Raji (cell line): Measurements from ENCODE around the gene TAS1R1.

ENCODE experiments used
- POLR2A ChIP-seq: IDR thresholded peaks from 2 replicates; pipeline ENCODE4 v1.6.1; 2011; ENCODE audit warnings: low read depth, low read length, control low read depth; ENCODE audit not compliant: insufficient read depth

The TAS1R1 gene

DNA sequence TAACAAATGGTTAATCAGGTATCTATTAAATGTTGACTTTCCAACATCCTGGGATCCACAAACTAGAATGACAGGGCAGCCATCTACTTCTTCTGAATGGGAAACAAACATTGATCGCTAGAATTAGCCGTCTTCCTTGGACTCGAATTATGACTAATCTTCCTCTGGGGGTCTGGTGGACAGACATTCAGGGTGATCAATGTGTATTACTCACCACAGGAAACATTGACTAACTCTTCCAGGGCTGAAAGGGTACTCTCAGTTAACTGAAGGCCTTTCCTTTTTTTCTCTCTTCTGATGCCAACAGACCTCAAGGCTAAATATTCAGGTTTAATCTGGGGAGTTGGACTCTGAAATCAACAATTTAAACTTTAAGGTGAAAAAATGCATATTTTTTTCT lies 10.3 kb upstream of the TAS1R1 start:
- no peak for TF ChIP-seq POLR2A

DNA sequence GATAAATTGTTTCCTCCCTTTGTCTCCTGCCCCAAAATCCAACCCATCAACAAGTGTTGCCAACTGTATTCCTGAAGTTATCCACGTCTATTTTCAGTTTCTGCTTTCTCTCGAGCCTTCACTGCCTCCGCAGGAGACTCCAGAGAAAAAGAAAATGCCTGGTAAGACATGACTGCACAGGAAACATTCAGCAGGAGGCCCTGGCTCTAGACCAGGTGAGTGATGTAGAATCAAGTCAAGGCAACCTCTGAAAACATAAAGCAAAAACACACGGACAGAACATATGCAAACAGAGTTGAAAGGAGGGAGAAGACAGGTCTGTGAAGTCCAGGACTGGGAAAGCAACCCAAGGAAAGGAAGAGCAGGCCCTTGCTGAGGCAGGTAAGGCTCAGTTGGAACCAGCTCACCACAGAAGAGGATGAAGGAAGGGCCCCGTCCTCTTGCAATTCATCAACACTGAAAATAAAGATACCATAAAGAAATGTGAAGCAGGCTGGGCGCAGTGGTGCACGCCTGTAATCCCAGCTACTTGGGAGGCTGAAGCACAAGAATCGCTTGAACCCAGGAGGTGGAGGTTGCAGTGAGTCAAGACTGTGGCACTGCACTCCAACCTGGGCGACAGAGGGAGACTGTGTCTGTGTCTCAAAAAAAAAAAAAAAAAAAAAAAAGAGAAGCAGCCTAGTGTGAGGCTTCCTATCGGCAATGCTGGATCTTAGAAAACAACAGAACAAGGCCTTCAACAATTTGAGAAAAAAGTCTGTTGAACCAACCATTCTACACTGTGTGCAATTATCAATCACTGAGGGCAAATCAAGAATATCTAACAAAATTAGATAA lies 9.6 kb upstream of the TAS1R1 start:
- TF ChIP-seq POLR2A = no peak

DNA sequence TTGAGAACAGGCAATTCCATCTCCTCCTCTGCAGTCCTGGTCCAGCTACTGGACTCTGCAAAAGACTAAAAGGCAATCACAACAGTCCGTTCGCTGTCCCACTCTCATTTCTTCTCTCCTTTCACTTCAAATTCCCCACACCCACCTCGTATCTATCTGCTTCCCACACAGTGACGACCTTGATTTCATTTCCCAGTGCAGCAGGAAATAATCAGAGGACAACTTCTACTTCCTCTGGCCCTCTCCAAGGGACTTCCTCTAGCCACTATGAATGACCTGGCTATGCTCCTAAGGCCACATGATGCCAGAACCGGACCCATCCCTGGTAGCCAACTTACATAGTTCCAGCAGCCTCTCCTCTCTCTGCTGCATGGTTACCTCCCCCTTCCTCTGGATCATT lies 8.8 kb upstream of the TAS1R1 start:
- no peak for TF ChIP-seq POLR2A

DNA sequence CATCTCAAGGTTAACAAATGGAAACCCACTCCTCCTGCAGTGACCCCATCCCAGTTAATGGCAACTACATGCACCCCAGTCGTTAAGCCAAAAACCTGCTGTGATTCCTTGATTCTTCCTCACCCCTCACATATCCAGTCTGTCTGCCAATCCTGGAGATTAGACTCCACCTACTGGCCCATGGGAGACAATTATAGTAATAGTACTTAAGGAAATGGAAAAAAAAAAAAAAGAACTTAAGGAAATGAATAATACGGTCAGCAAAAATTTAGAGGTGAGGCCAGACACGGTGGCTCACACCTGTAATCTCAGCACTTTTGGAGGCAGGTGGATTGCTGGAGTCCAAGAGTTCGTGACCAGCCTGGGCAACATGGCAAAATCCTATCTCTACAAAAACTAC lies 7.8 kb upstream of the TAS1R1 start:
- no peak for TF ChIP-seq POLR2A

DNA sequence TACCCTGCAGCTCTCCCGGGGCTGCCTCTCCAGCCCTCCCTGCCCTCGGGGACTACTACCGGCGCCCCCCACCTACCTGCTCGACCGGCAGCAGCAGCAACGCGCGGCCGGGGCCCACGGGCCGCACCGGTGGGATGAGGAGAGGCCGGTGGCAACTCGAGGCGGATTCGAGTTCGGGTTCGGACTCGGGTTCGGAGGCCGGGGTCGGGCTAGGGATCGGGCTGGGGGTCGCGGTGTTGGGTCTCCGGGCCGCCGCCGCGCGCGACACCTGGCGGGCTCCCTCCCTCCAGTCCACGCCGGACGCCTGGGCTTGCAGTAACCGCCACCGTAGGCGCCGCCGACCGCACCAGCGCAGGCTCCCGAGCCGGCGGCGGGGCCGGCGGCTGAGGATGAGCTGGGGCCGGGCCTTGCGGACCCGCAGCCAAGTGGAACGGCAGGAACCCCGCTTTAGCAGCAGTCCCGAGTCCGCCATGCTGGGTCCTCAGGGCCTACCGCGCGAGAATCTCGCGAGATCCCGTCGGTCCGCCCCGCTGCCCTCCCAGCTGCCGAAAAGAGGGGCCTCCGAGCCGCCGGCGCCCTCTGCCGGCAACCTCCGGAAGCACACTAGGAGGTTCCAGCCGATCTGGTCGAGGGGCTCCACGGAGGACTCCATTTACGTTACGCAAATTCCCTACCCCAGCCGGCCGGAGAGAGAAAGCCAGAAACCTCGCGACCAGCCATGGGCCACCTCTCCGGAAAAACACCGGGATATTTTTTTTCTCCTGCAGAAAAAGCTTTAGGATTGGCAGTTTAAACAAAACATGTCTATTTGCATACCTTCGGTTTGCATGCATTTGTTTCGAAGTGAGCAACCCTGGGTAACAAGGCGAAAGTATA lies 838 bp upstream of the TAS1R1 start, which contains the start of gene NOL9:
NOL9 (minus strand) TSS at position 483 of the 876 bp plus-strand sequence; CDS start at position 472, 11 bp downstream.
- peak; percentile 94 for TF ChIP-seq POLR2A

- TF ChIP-seq POLR2A = no peak
Measured at GRCh38 chr1:6557597-6557996, 2.5 kb downstream of the TAS1R1 start.

- TF ChIP-seq POLR2A = no peak
Measured at GRCh38 chr1:6560267-6560666, 5.2 kb downstream of the TAS1R1 start.

DNA sequence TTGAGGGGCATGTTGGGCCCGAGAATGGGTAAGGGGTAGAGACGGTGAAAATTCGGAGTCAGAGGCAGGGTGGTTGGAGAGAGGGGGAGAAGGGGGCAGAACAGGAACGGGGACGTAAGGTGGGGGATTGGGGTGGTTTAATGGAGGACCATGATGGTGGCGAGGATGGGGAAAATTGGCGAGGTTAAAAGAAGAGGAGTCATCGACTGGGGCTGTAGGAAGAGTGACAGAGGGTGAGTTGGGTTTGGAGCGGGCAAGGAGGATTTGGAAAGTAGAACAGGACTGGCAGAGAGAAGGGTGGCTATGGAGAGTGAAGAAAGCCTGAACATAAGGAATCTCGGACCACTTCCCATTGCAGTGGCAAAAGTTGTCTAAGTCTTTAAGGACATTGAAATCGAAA lies 13.9 kb downstream of the TAS1R1 start:
- TF ChIP-seq POLR2A = no peak

GRCh38 chr1:6570100-6570499 lies 15.0 kb downstream of the TAS1R1 start:
- TF ChIP-seq POLR2A = no peak

GRCh38 chr1:6570987-6571386 lies 15.9 kb downstream of the TAS1R1 start:
- no peak for TF ChIP-seq POLR2A

DNA sequence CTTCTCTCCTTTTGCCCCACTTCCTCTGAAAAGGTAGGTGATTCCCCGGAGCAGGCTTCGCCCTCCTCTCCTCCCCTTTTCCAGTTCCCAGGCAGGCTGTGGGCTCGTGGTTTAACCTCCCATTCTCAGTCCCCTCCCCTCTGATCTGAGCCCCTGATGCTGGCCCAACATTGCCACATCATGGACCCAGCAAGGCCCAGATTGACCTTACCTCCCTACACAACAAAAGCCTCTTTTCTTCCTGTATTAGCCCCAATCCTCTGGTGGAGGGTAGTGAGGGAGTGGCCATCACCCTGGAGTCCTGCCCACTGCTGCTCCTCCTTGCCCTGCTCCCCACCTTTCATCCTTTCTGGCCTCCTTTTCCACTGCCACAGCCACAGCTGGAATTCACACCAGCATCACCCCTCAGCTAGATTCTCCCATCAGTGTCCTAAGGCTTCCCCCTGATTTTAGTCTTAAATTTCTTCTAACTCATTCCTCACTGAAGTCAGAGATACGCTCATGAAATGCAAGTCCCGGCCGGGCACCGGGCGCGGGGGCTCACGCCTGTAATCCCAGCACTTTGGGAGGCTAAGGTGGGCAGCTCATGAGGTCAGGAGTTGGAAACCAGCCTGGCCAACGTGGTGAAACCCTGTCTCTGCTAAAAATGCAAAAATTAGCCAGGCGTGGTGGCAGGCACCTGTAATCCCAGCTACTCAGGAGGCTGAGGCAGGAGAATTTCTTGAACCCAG lies 17.7 kb downstream of the TAS1R1 start:
- no peak for TF ChIP-seq POLR2A

GRCh38 chr1:6574025-6574620 lies 19.0 kb downstream of the TAS1R1 start:
- TF ChIP-seq POLR2A = no peak

DNA sequence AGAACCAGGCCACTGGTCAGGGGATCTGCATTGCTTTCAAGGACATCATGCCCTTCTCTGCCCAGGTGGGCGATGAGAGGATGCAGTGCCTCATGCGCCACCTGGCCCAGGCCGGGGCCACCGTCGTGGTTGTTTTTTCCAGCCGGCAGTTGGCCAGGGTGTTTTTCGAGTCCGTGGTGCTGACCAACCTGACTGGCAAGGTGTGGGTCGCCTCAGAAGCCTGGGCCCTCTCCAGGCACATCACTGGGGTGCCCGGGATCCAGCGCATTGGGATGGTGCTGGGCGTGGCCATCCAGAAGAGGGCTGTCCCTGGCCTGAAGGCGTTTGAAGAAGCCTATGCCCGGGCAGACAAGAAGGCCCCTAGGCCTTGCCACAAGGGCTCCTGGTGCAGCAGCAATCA lies 19.7 kb downstream of the TAS1R1 start:
- no peak for TF ChIP-seq POLR2A

DNA sequence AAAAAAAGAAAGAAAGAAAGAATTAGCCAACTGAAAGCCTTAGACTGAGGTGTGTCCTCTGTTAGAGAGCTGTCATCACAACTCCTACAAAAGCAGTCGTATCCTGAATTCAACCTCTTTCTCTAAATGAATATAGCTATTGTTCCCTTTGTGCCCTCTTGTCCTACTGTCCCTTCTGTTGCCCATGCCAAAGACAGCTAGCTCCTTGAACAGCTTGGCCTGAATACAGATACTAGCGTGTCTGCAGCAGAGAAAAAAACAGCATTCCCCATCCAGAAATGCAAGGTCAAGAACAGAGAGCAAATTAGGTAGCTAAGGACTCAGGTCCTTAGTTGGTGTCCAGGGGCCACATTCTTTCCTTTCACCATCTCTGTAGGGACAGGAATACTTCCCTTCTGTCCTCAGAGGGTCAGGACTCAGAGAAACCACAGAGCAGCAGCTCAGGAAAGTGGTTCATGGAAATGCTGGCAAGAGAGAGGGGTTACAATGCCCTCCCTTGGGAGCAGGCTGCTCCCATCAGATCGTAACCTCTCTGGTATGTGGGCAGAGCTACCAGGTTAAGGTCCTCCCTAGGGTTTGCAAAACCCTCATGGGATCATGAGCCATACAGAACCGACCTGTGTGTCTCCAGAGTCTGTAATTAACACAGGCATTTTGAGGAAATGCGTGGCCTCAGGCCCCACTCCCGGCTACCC lies 22.9 kb downstream of the TAS1R1 start:
- no peak for TF ChIP-seq POLR2A

- no peak for TF ChIP-seq POLR2A
Measured at GRCh38 chr1:6578624-6579373, 23.7 kb downstream of the TAS1R1 start.
